Left cardiac atrium (tissue), 4 donors: Measurements from ENCODE around the gene CAMSAP2. TPM values are rescaled to one million over a fixed set of nuclear protein-coding genes. Genes with fewer than 3 reads are reported as not detected.
A peak's percentile ranks its signal among the peaks of the same experiment; 100 is the strongest.

Experiments used
- ATAC-seq, 2 donors: fragments of 200-7000 bp; cut with Tn5 transposase; one replicate each; pipeline ENCODE4 v1.9.1; 2020; ENCODE audit warnings: mild to moderate bottlenecking in 2 of 2, moderate library complexity in 2 of 2
- DNase-seq: peaks from one replicate; pipeline ENCODE4 v3.0.0-alpha.2; 2020
- intact Hi-C, 2 donors: fragments of 100-400 bp; cut with DNase I; formaldehyde crosslinking; loops; one replicate each; pipeline versions ENCODE4 v1.14.1 to v1.15.1; 2022 to 2023
- total RNA-seq, 2 donors: library from RNA; stranded (reverse); fragmentation: NEBNext Ultra II Directional; extraction: Animal tissue kit (Norgen Biotek cat#: 25700); gene quantifications; one replicate each; pipeline ENCODE4 v1.2.1, GENCODE V29; 2021
- donor health status: DM: no; HTN: yes; CAD: no.
- donor health status: DM: no; HTN: yes; CAD: no; lungs with severe emphysema.
- donor health status: DM: yes; HTN: yes; CAD: no.
- donor health status: Dilated cardiomyopathy.

Gene CAMSAP2
- total RNA-seq, 2 donors from 2014 or later, result 32.1 to 40.9 TPM

- DNase-seq (no peak), ATAC-seq (no peak)
- intact Hi-C loops, result no loop called here
Measured at GRCh38 chr1:200869753-200870391, 131.2 kb downstream of the CAMSAP2 start.

GRCh38 chr1:200872446-200873115 lies 133.9 kb downstream of the CAMSAP2 start, which contains the start of gene GPR25:
TSS of gene GPR25 (plus strand) at chr1:200872981. CDS start at chr1:200873038, 57 bp downstream.
- intact Hi-C loops, result no loop called here
- peak in 1 of 2 donors; percentile 23 for ATAC-seq
- DNase-seq, result no peak

GRCh38 chr1:200873116-200873670 lies 134.5 kb downstream of the CAMSAP2 start:
- DNase-seq (no peak), ATAC-seq (peak; percentile 32 to 43)
- intact Hi-C loops, result no loop called here

- peak in 1 of 2 donors; percentile 14 for ATAC-seq
- intact Hi-C loops, result no loop called here
- no peak for DNase-seq
Measured at GRCh38 chr1:200873671-200874397, 135.1 kb downstream of the CAMSAP2 start.

- intact Hi-C loops, result no loop called here
- ATAC-seq, result no peak
- DNase-seq, result no peak
Measured at GRCh38 chr1:200874694-200875093, 136.0 kb downstream of the CAMSAP2 start.

GRCh38 chr1:200875416-200875815 lies 136.7 kb downstream of the CAMSAP2 start:
- ATAC-seq (no peak), DNase-seq (no peak)
- intact Hi-C loops, result no loop called here

- DNase-seq (no peak), ATAC-seq (no peak)
- intact Hi-C loops, result no loop called here
Measured at GRCh38 chr1:200877010-200877409, 138.3 kb downstream of the CAMSAP2 start.

- ATAC-seq (no peak), DNase-seq (no peak)
- intact Hi-C loops, result no loop called here
Measured at GRCh38 chr1:200877839-200878551, 139.3 kb downstream of the CAMSAP2 start.

GRCh38 chr1:200880212-200880611 lies 141.5 kb downstream of the CAMSAP2 start:
- intact Hi-C loops, result no loop called here
- ATAC-seq, result no peak
- DNase-seq, result no peak

- ATAC-seq (no peak), DNase-seq (no peak)
- intact Hi-C loops, result no loop called here
Measured at GRCh38 chr1:200883118-200883517, 144.4 kb downstream of the CAMSAP2 start.

- DNase-seq (no peak), ATAC-seq (no peak)
- intact Hi-C loops, result no loop called here
Measured at GRCh38 chr1:200885623-200886402, 147.1 kb downstream of the CAMSAP2 start.

GRCh38 chr1:200886594-200886993 lies 147.9 kb downstream of the CAMSAP2 start:
- no peak for DNase-seq
- intact Hi-C loops, result no loop called here
- no peak for ATAC-seq

GRCh38 chr1:200887036-200887435 lies 148.3 kb downstream of the CAMSAP2 start:
- ATAC-seq (no peak), DNase-seq (no peak)
- intact Hi-C loops, result no loop called here

GRCh38 chr1:200887772-200888348 lies 149.2 kb downstream of the CAMSAP2 start:
- DNase-seq (no peak), ATAC-seq (no peak)
- intact Hi-C loops, result no loop called here

- DNase-seq, result no peak
- ATAC-seq, result peak; percentile 46 to 49
- intact Hi-C loops, result no loop called here
Measured at GRCh38 chr1:200888349-200888838, 149.7 kb downstream of the CAMSAP2 start.

GRCh38 chr1:200889571-200889970 lies 150.9 kb downstream of the CAMSAP2 start:
- intact Hi-C loops, result no loop called here
- no peak for ATAC-seq

GRCh38 chr1:200890027-200890426 lies 151.3 kb downstream of the CAMSAP2 start:
- DNase-seq, result no peak
- ATAC-seq, result no peak
- intact Hi-C loops, result no loop called here

More at GRCh38 chr1:200889571-200889970, 150.9 kb downstream of the CAMSAP2 start:
- DNase-seq, result no peak
